Caco-2 (cell line): ENCODE data around the gene VWA3A. TPM values are rescaled to one million over a fixed set of nuclear protein-coding genes. Genes with fewer than 3 reads are reported as not detected.
A peak's percentile ranks its signal among the peaks of the same experiment; 100 is the strongest.

Experiments
- BruUV-seq: library from RNA; stranded (reverse); fragments of 400-500 nt; replicated peaks from 2 replicates; lab custom pipeline; 2021; lab: Mats Ljungman, UMichigan
- CTCF ChIA-PET: fragments of 300-600 bp; sonication (Branson Sonifier 250); formaldehyde crosslinking; loops from one replicate; lab custom pipeline; 2022; ENCODE audit warnings: antibody characterized with exemption; lab: Charles Lee
- POLR2A ChIA-PET: fragments of 300-600 bp; sonication (Branson Sonifier 250); formaldehyde crosslinking; loops from one replicate; lab custom pipeline; 2022; ENCODE audit warnings: antibody characterized with exemption; lab: Charles Lee
- DNase-seq, 2 experiments: peaks; one replicate each; pipeline versions ENCODE4 v3.0.0 to v3.0.0-alpha.2; 2020 to 2022
- H3K27me3 ChIP-seq: replicated peaks from 2 replicates; pipeline ENCODE4 v1.6.0; 2011; ENCODE audit warnings: low read length; ENCODE audit not compliant: control insufficient read depth, insufficient read depth
- H3K36me3 ChIP-seq: 2 replicates; pipeline ENCODE4 v1.5.1; 2011; ENCODE audit warnings: low read length; ENCODE audit not compliant: control insufficient read depth, insufficient read depth
- H3K4me1 ChIP-seq: fragments of 250-450 bp; sonication (Bioruptor Pico); 2 replicates; pipeline ENCODE4 v1.5.1; 2020; ENCODE audit warnings: mild to moderate bottlenecking
- H3K4me3 ChIP-seq: 2 replicates; pipeline ENCODE4 v1.5.1; 2011; ENCODE audit warnings: low read depth, mild to moderate bottlenecking, control low read depth, low read length
- H3K9me3 ChIP-seq: fragments of 250-450 bp; sonication (Bioruptor Pico); 2 replicates; pipeline ENCODE4 v1.5.1; 2020; ENCODE audit warnings: mild to moderate bottlenecking, moderate library complexity
- H3K27ac Mint-ChIP-seq: one replicate; pipeline ENCODE4 v1.8.0; 2022; ENCODE audit warnings: mixed read lengths; ENCODE audit not compliant: unreplicated experiment
- H3K27me3 Mint-ChIP-seq: one replicate; pipeline ENCODE4 v1.8.0; 2022; ENCODE audit warnings: mixed read lengths; ENCODE audit not compliant: insufficient read depth, unreplicated experiment
- H3K36me3 Mint-ChIP-seq: one replicate; pipeline ENCODE4 v1.8.0; 2022; ENCODE audit warnings: mild to moderate bottlenecking, mixed read lengths; ENCODE audit not compliant: insufficient read depth, unreplicated experiment
- H3K4me1 Mint-ChIP-seq: one replicate; pipeline ENCODE4 v1.8.0; 2022; ENCODE audit warnings: low read depth, mixed read lengths; ENCODE audit not compliant: unreplicated experiment
- H3K4me3 Mint-ChIP-seq: one replicate; pipeline ENCODE4 v1.8.0; 2022; ENCODE audit warnings: mild to moderate bottlenecking, moderate library complexity, mixed read lengths; ENCODE audit not compliant: unreplicated experiment
- H3K9me3 Mint-ChIP-seq: one replicate; pipeline ENCODE4 v1.8.0; 2022; ENCODE audit warnings: mixed read lengths; ENCODE audit not compliant: unreplicated experiment
- CTCF ChIP-seq, 2 experiments: fragments of 200-600 bp in 1 of 2; IDR thresholded peaks; 1 replicate in 1 of 2; 2 replicates in 1 of 2; pipeline versions ENCODE4 v1.5.1 to v1.8.0; 2011 to 2022; ENCODE audit warnings: antibody characterized with exemption in 1 of 2, control low read depth in 1 of 2, inconsistent platforms in 1 of 2, low read depth in 1 of 2, low read length in 1 of 2, mild to moderate bottlenecking in 1 of 2, moderate library complexity in 1 of 2; ENCODE audit not compliant: insufficient read depth in 1 of 2, severe bottlenecking in 1 of 2, unreplicated experiment in 1 of 2
- intact Hi-C: fragments of 100-400 bp; cut with micrococcal nuclease; formaldehyde crosslinking; loops from one replicate; pipeline ENCODE4 v1.10.0; 2022; ENCODE audit not compliant: unreplicated experiment
- total RNA-seq: library from RNA; stranded (reverse); gene quantifications from 2 replicates; pipeline ENCODE4 v1.2.3, GENCODE V29; 2022

The VWA3A gene
- total RNA-seq, 1 experiment from 2014 or later, result not detected

GRCh38 chr16:22190776-22191531, 98.6 kb downstream of the VWA3A start:
- intact Hi-C loops, result loop anchor here (1.0 to 2.0 kb wide), 2 partner anchors 16 to 106 kb away; partner anchors contain the start of genes EEF2K and POLR3E
- Mint-ChIP-seq H3K4me1 (peaks cover 7% of the 10 kb centered on the region), H3K36me3 (peaks cover 15% of the 10 kb centered on the region)

DNA sequence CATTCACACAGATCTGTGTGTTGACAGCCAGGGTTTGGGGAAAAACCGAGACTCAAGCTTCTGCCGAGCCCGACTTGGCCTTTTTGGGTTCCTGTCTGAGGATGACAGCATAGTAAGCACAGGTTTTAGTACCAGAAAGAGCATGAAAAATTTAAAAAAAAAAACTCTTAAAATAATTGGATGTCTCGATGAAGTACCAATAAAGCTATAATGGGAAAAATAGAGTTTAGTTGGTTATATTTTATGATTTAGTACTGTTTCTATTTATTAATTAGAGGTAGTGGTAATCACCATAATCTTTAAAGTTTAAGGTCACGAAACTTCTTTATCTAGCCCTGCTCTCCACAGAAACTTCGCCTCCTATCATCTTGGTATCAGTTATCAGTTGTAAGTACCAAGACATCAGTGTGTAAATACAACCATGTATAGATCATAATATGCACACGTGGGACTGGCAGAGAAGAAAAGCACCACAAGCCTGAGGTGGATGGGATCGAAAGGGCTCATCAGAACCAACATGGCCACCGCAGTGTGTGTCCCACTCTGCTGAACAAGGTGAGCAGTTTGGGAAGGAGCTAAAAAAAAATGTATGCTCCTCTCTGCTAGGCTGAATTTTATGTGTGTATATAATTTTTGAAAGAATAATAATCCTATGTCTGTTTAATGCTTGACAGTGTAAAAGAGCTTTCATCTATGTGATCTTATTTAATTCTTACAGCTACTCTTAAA, 99.4 kb downstream of the VWA3A start:
- H3K4me3 Mint-ChIP-seq, result peak overlapping the region; percentile 97
- intact Hi-C loops, result loop anchor here (2.0 kb wide), 1 partner anchor 15 kb away; the partner anchor contains the start of gene EEF2K
- H3K27ac Mint-ChIP-seq, result peak overlapping the region; percentile 98
- H3K36me3 Mint-ChIP-seq, result peaks cover 19% of the 10 kb centered on the region
- BruUV-seq, result TSS peak; percentile 85
- peak in 1 of 2 experiments; percentile 47 for DNase-seq
- TF ChIP-seq CTCF (IDR thresholded peaks at IDR 0.05; ENCODE audit: insufficient read depth in 1 of 2, low read depth in 1 of 2, low read length in 1 of 2, severe bottlenecking in 1 of 2, unreplicated experiment in 1 of 2), result no peak
- peak overlapping the region; percentile 45 for H3K4me3 ChIP-seq
- no peaks in the 10 kb centered on the region for H3K36me3 ChIP-seq
- peaks cover 8% of the 10 kb centered on the region; the same call in 1 of the 2 replicates for H3K4me1 ChIP-seq
- H3K9me3 Mint-ChIP-seq, result no peaks in the 10 kb centered on the region
- peaks cover 3% of the 10 kb centered on the region for H3K27me3 Mint-ChIP-seq
- H3K27me3 ChIP-seq, result no peaks in the 10 kb centered on the region
- CTCF ChIA-PET, result interaction anchor here (0.6 to 1.7 kb wide), 3 partner anchors 14 to 1323 kb away, joined by 3 to 9 read pairs (median 4); partner anchors contain the start of gene EEF2K
- peaks cover 7% of the 10 kb centered on the region for H3K4me1 Mint-ChIP-seq
- no peaks in the 10 kb centered on the region for H3K9me3 ChIP-seq
- POLR2A ChIA-PET, result interaction anchor here (0.5 to 1.0 kb wide), 3 partner anchors 14 to 891 kb away, joined by 5 to 6 read pairs (median 6); partner anchors contain the start of gene EEF2K

More at GRCh38 chr16:22190776-22191531, 98.6 kb downstream of the VWA3A start:
- peaks cover 8% of the 10 kb centered on the region; the same call in 1 of the 2 replicates for H3K4me1 ChIP-seq
- no peaks in the 10 kb centered on the region for H3K36me3 ChIP-seq
- H3K9me3 ChIP-seq, result no peaks in the 10 kb centered on the region
- POLR2A ChIA-PET, result interaction anchor here (0.6 to 1.0 kb wide), 3 partner anchors 15 to 891 kb away, joined by 3 to 6 read pairs (median 5); partner anchors contain the start of gene EEF2K
- no TSS peak for BruUV-seq
- peak; percentile 98 to 99 for DNase-seq
- Mint-ChIP-seq H3K4me3 (peak overlapping the region; percentile 97), H3K27ac (peak overlapping the region; percentile 98), H3K27me3 (peaks cover 3% of the 10 kb centered on the region), H3K9me3 (no peaks in the 10 kb centered on the region)
- H3K27me3 ChIP-seq, result no peaks in the 10 kb centered on the region
- CTCF ChIA-PET, result interaction anchor here (0.6 to 1.7 kb wide), 2 partner anchors 15 to 1324 kb away, joined by 3 to 9 read pairs; partner anchors contain the start of gene EEF2K
- no peak for TF ChIP-seq CTCF (IDR thresholded peaks at IDR 0.05; ENCODE audit: insufficient read depth in 1 of 2, low read depth in 1 of 2, low read length in 1 of 2, severe bottlenecking in 1 of 2, unreplicated experiment in 1 of 2)
- peak overlapping the region; percentile 45 for H3K4me3 ChIP-seq
